Endothelial cell of umbilical vein (primary cell): ENCODE data around the gene FAM221B. TPM values are rescaled to one million over a fixed set of nuclear protein-coding genes. Genes with fewer than 3 reads are reported as not detected.

Source experiments
- BruUV-seq: library from RNA; stranded (reverse); fragments of 400-500 nt; replicated peaks from 2 replicates; lab custom pipeline; 2021; lab: Mats Ljungman, UMichigan
- CTCF ChIA-PET: fragments of 300-600, 350-600 bp; sonication (Branson Sonifier 250); formaldehyde crosslinking; loops from one replicate; lab custom pipeline; 2021; ENCODE audit warnings: antibody characterized with exemption, inconsistent platforms; lab: Charles Lee
- POLR2A ChIA-PET: fragments of 300-600, 350-600 bp; sonication (Branson Sonifier 250); formaldehyde crosslinking; loops from one replicate; lab custom pipeline; 2021; ENCODE audit warnings: antibody characterized with exemption, inconsistent platforms; lab: Charles Lee
- DNase-seq: peaks from one replicate; pipeline ENCODE4 v3.0.0-alpha.2; 2011; ENCODE audit warnings: low read depth, low spot score
- FAIRE-seq: peaks from 2 replicates; lab custom pipeline; 2011; peaks lifted over from hg19 to GRCh38; lab: Jason Lieb, UNC
- H2AFZ ChIP-seq: 2 replicates; pipeline ENCODE4 v1.6.0; 2012; ENCODE audit warnings: low read depth, low read length, control low read depth, inconsistent platforms
- H3K27ac ChIP-seq: 2 replicates; pipeline ENCODE4 v1.5.1; 2011; ENCODE audit warnings: low read depth, mild to moderate bottlenecking, control low read depth, low read length, moderate library complexity; ENCODE audit not compliant: insufficient read depth
- H3K27me3 ChIP-seq, 2 experiments: 2 replicates each; pipeline versions ENCODE4 v1.6.0 to v1.6.1; 2011; ENCODE audit warnings: low read length in 2 of 2, mixed read lengths in 1 of 2; ENCODE audit not compliant: control insufficient read depth in 2 of 2, insufficient read depth in 2 of 2
- H3K36me3 ChIP-seq, 2 experiments: 2 replicates in 1 of 2; 3 replicates in 1 of 2; pipeline ENCODE4 v1.5.1; 2011; ENCODE audit warnings: low read length in 2 of 2, mild to moderate bottlenecking in 1 of 2, moderate library complexity in 1 of 2; ENCODE audit not compliant: control insufficient read depth in 2 of 2, insufficient read depth in 2 of 2; ENCODE audit errors: extremely low read depth in 1 of 2
- H3K4me1 ChIP-seq: 3 replicates; pipeline ENCODE4 v1.5.1; 2011; ENCODE audit warnings: mild to moderate bottlenecking, low read length; ENCODE audit not compliant: control insufficient read depth, insufficient read depth; ENCODE audit errors: extremely low read depth
- H3K4me2 ChIP-seq: 2 replicates; pipeline ENCODE4 v1.6.1; 2011; ENCODE audit warnings: low read length, control low read depth, mixed read lengths; ENCODE audit not compliant: insufficient read depth
- H3K4me3 ChIP-seq, 3 experiments: fragments of 200-600 bp in 1 of 3; sonication (generic), shearing (Covaris generic) in 1 of 3; replicated peaks in 1 of 3; 2 replicates each; pipeline ENCODE4 v1.5.1; 2011 to 2016; ENCODE audit warnings: control low read depth in 3 of 3, low read length in 3 of 3, mild to moderate bottlenecking in 2 of 3, inconsistent platforms in 1 of 3, low read depth in 1 of 3, moderate library complexity in 1 of 3; ENCODE audit not compliant: insufficient read depth in 1 of 3
- H3K79me2 ChIP-seq: 2 replicates; pipeline ENCODE4 v1.6.0; 2012; ENCODE audit warnings: low read length, inconsistent platforms; ENCODE audit not compliant: control insufficient read depth, insufficient read depth
- H3K9ac ChIP-seq: replicated peaks from 2 replicates; pipeline ENCODE3; 2011; ENCODE audit warnings: low read length, control low read depth; ENCODE audit not compliant: insufficient read depth; ENCODE audit errors: extremely low read depth
- H3K9me1 ChIP-seq: replicated peaks from 3 replicates; pipeline ENCODE4 v1.6.0; 2011; ENCODE audit warnings: mild to moderate bottlenecking, low read length; ENCODE audit not compliant: control insufficient read depth, insufficient read depth; ENCODE audit errors: extremely low read depth
- H3K9me3 ChIP-seq: replicated peaks from 2 replicates; pipeline ENCODE4 v1.5.1; 2012; ENCODE audit warnings: low read length, inconsistent platforms; ENCODE audit not compliant: control insufficient read depth, insufficient read depth
- H4K20me1 ChIP-seq: replicated peaks from 2 replicates; pipeline ENCODE3; 2011; ENCODE audit warnings: mild to moderate bottlenecking, low read length; ENCODE audit not compliant: control insufficient read depth, insufficient read depth; ENCODE audit errors: extremely low read depth
- EZH2 ChIP-seq: IDR thresholded peaks from 2 replicates; pipeline ENCODE4 v1.6.1; 2012; ENCODE audit warnings: borderline replicate concordance, low read depth, mild to moderate bottlenecking, moderate library complexity, low read length, inconsistent platforms; ENCODE audit not compliant: severe bottlenecking
- FOS ChIP-seq: IDR thresholded peaks from 2 replicates; pipeline ENCODE4 v1.6.1; 2011; ENCODE audit warnings: mild to moderate bottlenecking, low read length, moderate library complexity, borderline replicate concordance; ENCODE audit not compliant: insufficient read depth
- GATA2 ChIP-seq: IDR thresholded peaks from 2 replicates; pipeline ENCODE4 v1.7.0; 2011; ENCODE audit warnings: low read depth, mild to moderate bottlenecking, moderate library complexity, mixed read lengths, low read length; ENCODE audit not compliant: insufficient read length, insufficient read depth
- JUN ChIP-seq: IDR thresholded peaks from 2 replicates; pipeline ENCODE4 v1.6.1; 2011; ENCODE audit warnings: borderline replicate concordance, low read depth; ENCODE audit not compliant: insufficient read length, insufficient read depth
- MAX ChIP-seq: IDR thresholded peaks from 2 replicates; pipeline ENCODE4 v1.6.1; 2011; ENCODE audit not compliant: insufficient read depth, insufficient read length
- MYC ChIP-seq: IDR thresholded peaks from one replicate; pipeline ENCODE4 v1.6.1; 2011; ENCODE audit warnings: mild to moderate bottlenecking, low read depth, low read length
- POLR2A ChIP-seq: IDR thresholded peaks from 2 replicates; pipeline ENCODE4 v1.6.1; 2012; ENCODE audit warnings: low read depth, mild to moderate bottlenecking, control low read depth, low read length
- POLR2AphosphoS5 ChIP-seq: IDR thresholded peaks from 2 replicates; pipeline ENCODE4 v1.6.1; 2012; ENCODE audit warnings: low read depth, mild to moderate bottlenecking, control low read depth, low read length, moderate library complexity; ENCODE audit not compliant: insufficient read depth
- dilution Hi-C: fragments of 300-500 bp; cut with MboI; formaldehyde crosslinking; loops from one replicate; pipeline ENCODE4 v1.15.0; 2019; ENCODE audit warnings: low sequenced_read_pairs; ENCODE audit not compliant: extremely low pct_ligation_motif_present
- intact Hi-C: fragments of 100-400 bp; cut with micrococcal nuclease; formaldehyde crosslinking; loops from one replicate; pipeline ENCODE4 v1.10.0; 2022
- polyA plus RNA-seq, 4 experiments: library from polyadenylated mRNA; depleted of rRNA in 3 of 4; stranded (reverse) in 3 of 4; unstranded in 1 of 4; fragments of >200 nt; gene quantifications; 2 replicates each; pipeline versions ENCODE4 v1.2.1 to v1.2.3, GENCODE V29; 2011 to 2012; ENCODE audit warnings: missing spikeins in 1 of 4
- total RNA-seq: library from RNA; stranded (reverse); gene quantifications from 2 replicates; pipeline ENCODE4 v1.2.3, GENCODE V29; 2021
- TF ChIP-seq, protein P1 (sequence below), 2 donors: IDR thresholded peaks; 1 replicate in 1 of 2; 2 replicates in 1 of 2; pipeline ENCODE4 v1.5.1; 2011; ENCODE audit warnings: low read length in 2 of 2, mild to moderate bottlenecking in 2 of 2, moderate library complexity in 2 of 2, control low read depth in 1 of 2, inconsistent platforms in 1 of 2, low read depth in 1 of 2; ENCODE audit not compliant: insufficient read depth in 1 of 2; ENCODE audit errors: extremely low read depth in 1 of 2

Gene FAM221B
- total and polyA plus RNA-seq, 2 donors (not counting 3 experiments of a cell fraction or from before 2014, with no cell fraction given) = not detected

- intact Hi-C loops = no loop called here
- no peak overlapping the region for H3K27ac ChIP-seq
- no TSS peak for BruUV-seq
- no peak overlapping the region for H2AFZ ChIP-seq
- no peak for TF ChIP-seq MYC
- TF ChIP-seq JUN = no peak
- no peak for TF ChIP-seq GATA2
- no peak for TF ChIP-seq FOS
- TF ChIP-seq POLR2AphosphoS5 = no peak
- TF ChIP-seq POLR2A = no peak
- TF ChIP-seq, protein P1, sequence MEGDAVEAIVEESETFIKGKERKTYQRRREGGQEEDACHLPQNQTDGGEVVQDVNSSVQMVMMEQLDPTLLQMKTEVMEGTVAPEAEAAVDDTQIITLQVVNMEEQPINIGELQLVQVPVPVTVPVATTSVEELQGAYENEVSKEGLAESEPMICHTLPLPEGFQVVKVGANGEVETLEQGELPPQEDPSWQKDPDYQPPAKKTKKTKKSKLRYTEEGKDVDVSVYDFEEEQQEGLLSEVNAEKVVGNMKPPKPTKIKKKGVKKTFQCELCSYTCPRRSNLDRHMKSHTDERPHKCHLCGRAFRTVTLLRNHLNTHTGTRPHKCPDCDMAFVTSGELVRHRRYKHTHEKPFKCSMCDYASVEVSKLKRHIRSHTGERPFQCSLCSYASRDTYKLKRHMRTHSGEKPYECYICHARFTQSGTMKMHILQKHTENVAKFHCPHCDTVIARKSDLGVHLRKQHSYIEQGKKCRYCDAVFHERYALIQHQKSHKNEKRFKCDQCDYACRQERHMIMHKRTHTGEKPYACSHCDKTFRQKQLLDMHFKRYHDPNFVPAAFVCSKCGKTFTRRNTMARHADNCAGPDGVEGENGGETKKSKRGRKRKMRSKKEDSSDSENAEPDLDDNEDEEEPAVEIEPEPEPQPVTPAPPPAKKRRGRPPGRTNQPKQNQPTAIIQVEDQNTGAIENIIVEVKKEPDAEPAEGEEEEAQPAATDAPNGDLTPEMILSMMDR (IDR thresholded peaks at IDR 0.05; ENCODE audit: extremely low read depth in 1 of 2, insufficient read depth in 1 of 2, low read depth in 1 of 2, low read length in 2 of 2) = no peak
- TF ChIP-seq EZH2 = no peak
- no peak for TF ChIP-seq MAX
- H3K4me2 ChIP-seq = no peak overlapping the region
- no peaks in the 10 kb centered on the region for H3K79me2 ChIP-seq
- FAIRE-seq (no peak), DNase-seq (no peak)
- H3K9me1 ChIP-seq = no peaks in the 10 kb centered on the region
- no peak overlapping the region for H3K4me3 ChIP-seq
- no peak overlapping the region for H3K9ac ChIP-seq
- H3K36me3 ChIP-seq = no peaks in the 10 kb centered on the region
- POLR2A ChIA-PET = no interaction called here
- peaks cover 22 to 51% of the 10 kb centered on the region in 2 experiments for H3K27me3 ChIP-seq
- no peaks in the 10 kb centered on the region for H3K9me3 ChIP-seq
- H3K4me1 ChIP-seq = no peaks in the 10 kb centered on the region
- CTCF ChIA-PET = interaction anchor here (1.0 to 4.8 kb wide), 5 partner anchors 11 to 69 kb away, joined by 3 to 27 read pairs (median 13); partner anchors contain the start of gene OR13J1
- H4K20me1 ChIP-seq = no peaks in the 10 kb centered on the region
- dilution Hi-C loops = no loop called here
These were observed 30.9 kb upstream of the FAM221B start for GRCh38 chr9:35859310-35859989.
